ENCODE measurements around the gene SLX4IP. TPM values are rescaled to one million over a fixed set of nuclear protein-coding genes. Genes with fewer than 3 reads are reported as not detected.

SLX4IP gene
- total RNA-seq, 1 donor from 2014 or later, result 5.3 TPM

- H3K36me3 ChIP-seq (ENCODE audit: insufficient read depth, low read length), result peaks cover 31% of the 10 kb centered on the region
- no peak for TF ChIP-seq EZH2 (IDR thresholded peaks at IDR 0.05; ENCODE audit: insufficient read depth, low read length)
- TF ChIP-seq CTCF (IDR thresholded peaks at IDR 0.05; ENCODE audit: insufficient read depth, low read depth, low read length), result no peak
- peaks cover 51% of the 10 kb centered on the region for H3K79me2 ChIP-seq (ENCODE audit: insufficient read depth, low read length)
- H3K9ac ChIP-seq (ENCODE audit: low read length), result peak overlapping the region; percentile 82
- no peak overlapping the region for H2AFZ ChIP-seq (ENCODE audit: low read depth, low read length)
- peaks cover 31% of the 10 kb centered on the region for H3K36me3 Mint-ChIP-seq (ENCODE audit: low read depth, unreplicated experiment)
- peak overlapping the region; percentile 27 for H3K4me3 Mint-ChIP-seq (ENCODE audit: unreplicated experiment)
- peaks cover 56% of the 10 kb centered on the region for H3K4me1 ChIP-seq (ENCODE audit: insufficient read depth, low read length)
- no peaks in the 10 kb centered on the region for H3K27me3 Mint-ChIP-seq (ENCODE audit: low read depth, unreplicated experiment)
- no peak overlapping the region for H3K4me3 ChIP-seq (ENCODE audit: insufficient read depth, low read depth, low read length)
- peaks cover 37% of the 10 kb centered on the region for H4K20me1 ChIP-seq (ENCODE audit: insufficient read depth, low read length)
- no peak for DNase-seq (ENCODE audit: low read depth)
- H3K4me1 Mint-ChIP-seq (ENCODE audit: low read depth, unreplicated experiment), result peaks cover 87% of the 10 kb centered on the region
- no peaks in the 10 kb centered on the region for H3K9me3 ChIP-seq (ENCODE audit: insufficient read depth, low read depth, low read length)
- FAIRE-seq, result no peak
- H3K27ac Mint-ChIP-seq (ENCODE audit: unreplicated experiment), result peak overlapping the region; percentile 92
- H3K9me3 Mint-ChIP-seq (ENCODE audit: unreplicated experiment), result no peaks in the 10 kb centered on the region
- H3K27me3 ChIP-seq (ENCODE audit: insufficient read depth, low read length), result no peaks in the 10 kb centered on the region
- H3K27ac ChIP-seq (ENCODE audit: low read depth, low read length), result peak overlapping the region; percentile 92
- peak overlapping the region; percentile 77 for H3K4me2 ChIP-seq (ENCODE audit: low read length)
Observed at GRCh38 chr20:10654630-10655029, 219.5 kb downstream of the SLX4IP start.

- Histone ChIP-seq H3K27me3 (ENCODE audit: insufficient read depth, low read length) (no peaks in the 10 kb centered on the region), H3K4me2 (ENCODE audit: low read length) (no peak overlapping the region), H2AFZ (ENCODE audit: low read depth, low read length) (no peak overlapping the region), H4K20me1 (ENCODE audit: insufficient read depth, low read length) (peaks cover 45% of the 10 kb centered on the region), H3K9ac (ENCODE audit: low read length) (no peak overlapping the region), H3K9me3 (ENCODE audit: insufficient read depth, low read depth, low read length) (no peaks in the 10 kb centered on the region), H3K79me2 (ENCODE audit: insufficient read depth, low read length) (peaks cover 56% of the 10 kb centered on the region), H3K36me3 (ENCODE audit: insufficient read depth, low read length) (peaks cover 31% of the 10 kb centered on the region), H3K4me3 (ENCODE audit: insufficient read depth, low read depth, low read length) (no peak overlapping the region), H3K27ac (ENCODE audit: low read depth, low read length) (no peak overlapping the region), H3K4me1 (ENCODE audit: insufficient read depth, low read length) (peaks cover 50% of the 10 kb centered on the region)
- H3K4me3 Mint-ChIP-seq (ENCODE audit: unreplicated experiment), result peak overlapping the region; percentile 36
- no peak for FAIRE-seq
- peaks cover 86% of the 10 kb centered on the region for H3K4me1 Mint-ChIP-seq (ENCODE audit: low read depth, unreplicated experiment)
- H3K27ac Mint-ChIP-seq (ENCODE audit: unreplicated experiment), result peak overlapping the region; percentile 63
- peaks cover 32% of the 10 kb centered on the region for H3K36me3 Mint-ChIP-seq (ENCODE audit: low read depth, unreplicated experiment)
- no peak for TF ChIP-seq EZH2 (IDR thresholded peaks at IDR 0.05; ENCODE audit: insufficient read depth, low read length)
- TF ChIP-seq CTCF (IDR thresholded peaks at IDR 0.05; ENCODE audit: insufficient read depth, low read depth, low read length), result no peak
- DNase-seq (ENCODE audit: low read depth), result no peak
- H3K27me3 Mint-ChIP-seq (ENCODE audit: low read depth, unreplicated experiment), result no peaks in the 10 kb centered on the region
- no peaks in the 10 kb centered on the region for H3K9me3 Mint-ChIP-seq (ENCODE audit: unreplicated experiment)
Observed at GRCh38 chr20:10655720-10656669, 220.9 kb downstream of the SLX4IP start.

- no peak for FAIRE-seq
Observed at GRCh38 chr20:10657453-10657852, 222.3 kb downstream of the SLX4IP start.

More at GRCh38 chr20:10657453-10657852, 222.3 kb downstream of the SLX4IP start:
- Histone ChIP-seq H3K4me3 (ENCODE audit: insufficient read depth, low read depth, low read length) (no peak overlapping the region), H2AFZ (ENCODE audit: low read depth, low read length) (no peak overlapping the region), H3K9me3 (ENCODE audit: insufficient read depth, low read depth, low read length) (no peaks in the 10 kb centered on the region), H3K79me2 (ENCODE audit: insufficient read depth, low read length) (peaks cover 68% of the 10 kb centered on the region), H3K27me3 (ENCODE audit: insufficient read depth, low read length) (no peaks in the 10 kb centered on the region), H3K27ac (ENCODE audit: low read depth, low read length) (no peak overlapping the region), H4K20me1 (ENCODE audit: insufficient read depth, low read length) (peaks cover 51% of the 10 kb centered on the region), H3K4me1 (ENCODE audit: insufficient read depth, low read length) (peaks cover 37% of the 10 kb centered on the region), H3K9ac (ENCODE audit: low read length) (no peak overlapping the region), H3K36me3 (ENCODE audit: insufficient read depth, low read length) (peaks cover 40% of the 10 kb centered on the region), H3K4me2 (ENCODE audit: low read length) (no peak overlapping the region)
- Mint-ChIP-seq H3K9me3 (ENCODE audit: unreplicated experiment) (no peaks in the 10 kb centered on the region), H3K4me1 (ENCODE audit: low read depth, unreplicated experiment) (peaks cover 74% of the 10 kb centered on the region), H3K27me3 (ENCODE audit: low read depth, unreplicated experiment) (no peaks in the 10 kb centered on the region), H3K36me3 (ENCODE audit: low read depth, unreplicated experiment) (peaks cover 41% of the 10 kb centered on the region), H3K27ac (ENCODE audit: unreplicated experiment) (peak overlapping the region; percentile 6), H3K4me3 (ENCODE audit: unreplicated experiment) (no peak overlapping the region)
- DNase-seq (ENCODE audit: low read depth), result no peak
- TF ChIP-seq CTCF (IDR thresholded peaks at IDR 0.05; ENCODE audit: insufficient read depth, low read depth, low read length) (no peak), EZH2 (IDR thresholded peaks at IDR 0.05; ENCODE audit: insufficient read depth, low read length) (no peak)

Measured in astrocyte (in vitro differentiated cells and primary cell).